HCT116 (cell line): ENCODE measurements around the gene SLC6A2. TPM values are rescaled to one million over a fixed set of nuclear protein-coding genes. Genes with fewer than 3 reads are reported as not detected.

ENCODE experiments used
- ATAC-seq: fragments of 200-7000 bp; cut with Tn5 transposase; 2 replicates; pipeline ENCODE4 v1.9.1; 2020; ENCODE audit warnings: mild to moderate bottlenecking, moderate library complexity
- BruUV-seq: library from RNA; stranded (reverse); fragments of 400-500 nt; replicated peaks from 2 replicates; lab custom pipeline; 2021; lab: Mats Ljungman, UMichigan
- CTCF ChIA-PET: fragments of 300-600 bp; sonication (Branson Sonifier 250); formaldehyde crosslinking; loops from one replicate; lab custom pipeline; 2021; ENCODE audit warnings: antibody characterized with exemption; lab: Charles Lee
- POLR2A ChIA-PET: fragments of 300-600, 350-600 bp; sonication (Branson Sonifier 250); formaldehyde crosslinking; loops from one replicate; lab custom pipeline; 2021; ENCODE audit warnings: antibody characterized with exemption; lab: Charles Lee
- RAD21 ChIA-PET, 2 experiments: fragments of 300-600 bp; sonication (Branson Sonifier 250); formaldehyde crosslinking; loops; one replicate each; lab custom pipeline; 2023; ENCODE audit warnings: low total read pairs in 2 of 2; ENCODE audit not compliant: uncharacterized antibody in 2 of 2, unreplicated experiment in 2 of 2, low non-redundant PET in 1 of 2; lab: Charles Lee
- DNase-seq: peaks from one replicate; pipeline ENCODE4 v3.0.0-alpha.2; 2010; ENCODE audit warnings: low read depth, low spot score
- H2AFZ ChIP-seq: fragments of 200-600 bp; shearing (Covaris generic), sonication (generic); 2 replicates; pipeline ENCODE4 v1.6.1; 2017; ENCODE audit warnings: low read depth, mixed run types, mixed read lengths, antibody characterized with exemption, low read length; ENCODE audit not compliant: poor library complexity, severe bottlenecking
- H3K27ac ChIP-seq: 2 replicates; pipeline ENCODE4 v1.5.1; 2012; ENCODE audit warnings: low read depth, low read length
- H3K27me3 ChIP-seq: fragments of 200-600 bp; sonication (generic); 2 replicates; pipeline ENCODE4 v1.6.1; 2016; ENCODE audit warnings: mixed run types, low read length, mixed read lengths; ENCODE audit not compliant: insufficient read depth
- H3K36me3 ChIP-seq, 2 experiments: fragments of 200-500 bp in 1 of 2; fragments of 200-600 bp in 1 of 2; sonication (Bioruptor generic) in 1 of 2; sonication (generic) in 1 of 2; 2 replicates each; pipeline versions ENCODE4 v1.5.1 to v1.6.1; 2014 to 2016; ENCODE audit warnings: low read length in 2 of 2, inconsistent platforms in 1 of 2, mixed read lengths in 1 of 2, mixed run types in 1 of 2; ENCODE audit not compliant: insufficient read depth in 2 of 2, control insufficient read depth in 1 of 2
- H3K4me1 ChIP-seq, 2 experiments: fragments of 200-600 bp in 1 of 2; sonication (generic) in 1 of 2; 2 replicates each; pipeline versions ENCODE4 v1.5.1 to v1.6.1; 2012 to 2017; ENCODE audit warnings: low read length in 2 of 2, inconsistent platforms in 1 of 2, mild to moderate bottlenecking in 1 of 2, mixed read lengths in 1 of 2, mixed run types in 1 of 2, moderate library complexity in 1 of 2; ENCODE audit not compliant: insufficient read depth in 2 of 2, control insufficient read depth in 1 of 2
- H3K4me2 ChIP-seq: fragments of 200-600 bp; sonication (generic); 2 replicates; pipeline ENCODE4 v1.6.1; 2017; ENCODE audit warnings: mixed run types, low read length, mixed read lengths
- H3K4me3 ChIP-seq, 2 experiments: fragments of 200-600 bp in 1 of 2; sonication (generic) in 1 of 2; replicated peaks in 1 of 2; 2 replicates each; pipeline ENCODE4 v1.5.1; 2011 to 2016; ENCODE audit warnings: low read length in 2 of 2, control low read depth in 1 of 2, low read depth in 1 of 2, mild to moderate bottlenecking in 1 of 2, mixed read lengths in 1 of 2, mixed run types in 1 of 2
- H3K79me2 ChIP-seq: fragments of 200-600 bp; sonication (generic); 2 replicates; pipeline ENCODE4 v1.6.1; 2017; ENCODE audit warnings: mild to moderate bottlenecking, mixed run types, low read length, moderate library complexity, mixed read lengths; ENCODE audit not compliant: insufficient read depth
- H3K9ac ChIP-seq: fragments of 200-600 bp; sonication (generic); 2 replicates; pipeline ENCODE4 v1.6.1; 2016; ENCODE audit warnings: low read length, mixed read lengths
- H3K9me2 ChIP-seq: fragments of 200-600 bp; sonication (generic), shearing (Covaris generic); 2 replicates; pipeline ENCODE4 v1.6.1; 2017; ENCODE audit warnings: mixed run types, mild to moderate bottlenecking, moderate library complexity; ENCODE audit not compliant: insufficient read depth
- H3K9me3 ChIP-seq, 2 experiments: fragments of 200-500 bp in 1 of 2; fragments of 200-600 bp in 1 of 2; sonication (Bioruptor generic) in 1 of 2; sonication (generic) in 1 of 2; 2 replicates each; pipeline ENCODE4 v1.6.1; 2014 to 2017; ENCODE audit warnings: low read length in 2 of 2, mixed read lengths in 2 of 2, inconsistent platforms in 1 of 2, low read depth in 1 of 2, mild to moderate bottlenecking in 1 of 2, mixed run types in 1 of 2, moderate library complexity in 1 of 2; ENCODE audit not compliant: control insufficient read depth in 1 of 2, insufficient read depth in 1 of 2
- H4K20me1 ChIP-seq: fragments of 200-600 bp; sonication (generic), shearing (Covaris generic); 2 replicates; pipeline ENCODE4 v1.6.1; 2017; ENCODE audit warnings: mixed run types, mild to moderate bottlenecking, moderate library complexity; ENCODE audit not compliant: insufficient read depth
- CEBPB ChIP-seq: IDR thresholded peaks from 2 replicates; pipeline ENCODE4 v1.6.1; 2012; ENCODE audit warnings: low read depth
- EGR1 ChIP-seq: IDR thresholded peaks from 2 replicates; pipeline ENCODE4 v1.6.1; 2012; ENCODE audit warnings: low read depth
- ELF1 ChIP-seq: IDR thresholded peaks from 2 replicates; pipeline ENCODE4 v1.6.1; 2012; ENCODE audit warnings: low read depth, borderline replicate concordance
- EZH2phosphoT487 ChIP-seq: fragments of 200-600 bp; IDR thresholded peaks from 2 replicates; pipeline ENCODE4 v1.6.1; 2018; ENCODE audit warnings: antibody characterized with exemption, borderline replicate concordance
- JUND ChIP-seq: IDR thresholded peaks from 2 replicates; pipeline ENCODE4 v1.6.1; 2012
- POLR2AphosphoS5 ChIP-seq: IDR thresholded peaks from 2 replicates; pipeline ENCODE4 v1.6.1; 2011; ENCODE audit warnings: mild to moderate bottlenecking, low read depth, low read length, moderate library complexity
- RAD21 ChIP-seq: IDR thresholded peaks from 2 replicates; pipeline ENCODE4 v1.6.1; 2012; ENCODE audit warnings: low read depth, mild to moderate bottlenecking
- SP1 ChIP-seq: IDR thresholded peaks from 2 replicates; pipeline ENCODE4 v1.6.1; 2012; ENCODE audit warnings: low read depth
- SRF ChIP-seq: IDR thresholded peaks from 2 replicates; pipeline ENCODE4 v1.6.1; 2012; ENCODE audit warnings: low read depth
- intact Hi-C: fragments of 100-400 bp; cut with micrococcal nuclease; formaldehyde crosslinking; loops from 2 replicates; pipeline ENCODE4 v1.10.0; 2022
- total RNA-seq: library from RNA; stranded (reverse); gene quantifications from one replicate; pipeline ENCODE4 v1.2.1, GENCODE V29; 2021; ENCODE audit not compliant: unreplicated experiment
- TF ChIP-seq, protein P1 (sequence below): IDR thresholded peaks from 2 replicates; pipeline ENCODE4 v1.6.1; 2012
- TF ChIP-seq, protein P2 (sequence below): IDR thresholded peaks from 2 replicates; pipeline ENCODE4 v1.6.1; 2012
- TF ChIP-seq, protein P3 (sequence below): IDR thresholded peaks from 2 replicates; pipeline ENCODE4 v1.6.1; 2011; ENCODE audit warnings: mild to moderate bottlenecking, low read length, moderate library complexity; ENCODE audit not compliant: insufficient replicate concordance; ENCODE audit errors: extremely low read depth

The SLC6A2 gene
- total RNA-seq, 1 experiment from 2014 or later: not detected

DNA sequence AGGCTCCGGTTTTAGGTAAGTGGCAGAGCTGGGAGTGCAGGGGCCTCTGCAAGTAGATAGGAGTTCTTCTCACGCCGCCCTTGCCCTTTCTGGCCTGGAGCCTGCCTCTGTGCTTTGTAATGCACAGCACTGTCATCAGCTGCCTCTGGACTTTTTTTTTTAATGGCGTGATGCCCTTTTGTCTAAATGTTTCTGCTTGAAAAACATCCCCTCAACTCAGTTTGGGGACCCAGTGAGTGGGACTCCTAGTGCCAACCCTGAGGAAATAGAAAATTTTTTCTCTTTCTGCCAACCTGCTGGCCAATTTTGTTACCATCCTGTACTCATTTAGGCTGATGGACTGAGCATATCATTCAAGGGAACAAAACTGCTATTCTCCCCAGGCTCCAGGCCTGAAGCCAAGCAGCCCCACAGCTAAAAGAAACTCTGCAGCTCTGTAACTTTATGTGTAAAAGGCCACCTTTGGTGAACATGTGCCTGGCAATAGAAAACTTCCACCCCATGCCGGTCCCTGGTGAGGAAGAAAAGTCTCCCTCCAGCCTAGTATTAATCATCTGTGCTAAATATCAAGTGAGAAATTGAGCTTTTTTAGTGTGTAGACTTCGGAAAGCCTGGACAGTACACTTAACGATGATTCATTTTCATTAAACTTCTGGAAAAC lies 22.5 kb downstream of the SLC6A2 start:
- H3K4me2 ChIP-seq: no peak overlapping the region
- H3K4me3 ChIP-seq: no peak overlapping the region
- H3K27me3 ChIP-seq: peaks cover 30% of the 10 kb centered on the region
- ChIA-PET CTCF (no interaction called here), POLR2A (no interaction called here), RAD21 (no interaction called here)
- no peaks in the 10 kb centered on the region for H3K79me2 ChIP-seq
- no peak overlapping the region for H2AFZ ChIP-seq
- DNase-seq (no peak), ATAC-seq (no peak)
- H3K9me3 ChIP-seq: no peaks in the 10 kb centered on the region
- no peaks in the 10 kb centered on the region for H3K4me1 ChIP-seq
- no peaks in the 10 kb centered on the region for H4K20me1 ChIP-seq
- H3K9ac ChIP-seq: no peak overlapping the region
- H3K27ac ChIP-seq: no peak overlapping the region
- no peaks in the 10 kb centered on the region for H3K36me3 ChIP-seq
- intact Hi-C loops: no loop called here
- no peaks in the 10 kb centered on the region for H3K9me2 ChIP-seq
- no TSS peak for BruUV-seq
- TF ChIP-seq SRF: no peak
- TF ChIP-seq CEBPB: no peak
- TF ChIP-seq, protein P1, sequence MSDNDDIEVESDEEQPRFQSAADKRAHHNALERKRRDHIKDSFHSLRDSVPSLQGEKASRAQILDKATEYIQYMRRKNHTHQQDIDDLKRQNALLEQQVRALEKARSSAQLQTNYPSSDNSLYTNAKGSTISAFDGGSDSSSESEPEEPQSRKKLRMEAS: no peak
- TF ChIP-seq POLR2AphosphoS5: no peak
- TF ChIP-seq EGR1: no peak
- no peak for TF ChIP-seq RAD21
- TF ChIP-seq, protein P2, sequence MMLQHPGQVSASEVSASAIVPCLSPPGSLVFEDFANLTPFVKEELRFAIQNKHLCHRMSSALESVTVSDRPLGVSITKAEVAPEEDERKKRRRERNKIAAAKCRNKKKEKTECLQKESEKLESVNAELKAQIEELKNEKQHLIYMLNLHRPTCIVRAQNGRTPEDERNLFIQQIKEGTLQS: no peak
- TF ChIP-seq JUND: no peak
- TF ChIP-seq, protein P3, sequence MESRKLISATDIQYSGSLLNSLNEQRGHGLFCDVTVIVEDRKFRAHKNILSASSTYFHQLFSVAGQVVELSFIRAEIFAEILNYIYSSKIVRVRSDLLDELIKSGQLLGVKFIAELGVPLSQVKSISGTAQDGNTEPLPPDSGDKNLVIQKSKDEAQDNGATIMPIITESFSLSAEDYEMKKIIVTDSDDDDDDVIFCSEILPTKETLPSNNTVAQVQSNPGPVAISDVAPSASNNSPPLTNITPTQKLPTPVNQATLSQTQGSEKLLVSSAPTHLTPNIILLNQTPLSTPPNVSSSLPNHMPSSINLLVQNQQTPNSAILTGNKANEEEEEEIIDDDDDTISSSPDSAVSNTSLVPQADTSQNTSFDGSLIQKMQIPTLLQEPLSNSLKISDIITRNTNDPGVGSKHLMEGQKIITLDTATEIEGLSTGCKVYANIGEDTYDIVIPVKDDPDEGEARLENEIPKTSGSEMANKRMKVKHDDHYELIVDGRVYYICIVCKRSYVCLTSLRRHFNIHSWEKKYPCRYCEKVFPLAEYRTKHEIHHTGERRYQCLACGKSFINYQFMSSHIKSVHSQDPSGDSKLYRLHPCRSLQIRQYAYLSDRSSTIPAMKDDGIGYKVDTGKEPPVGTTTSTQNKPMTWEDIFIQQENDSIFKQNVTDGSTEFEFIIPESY: no peak
- no peak for TF ChIP-seq EZH2phosphoT487
- no peak for TF ChIP-seq SP1
- no peak for TF ChIP-seq ELF1
